RPMI7951 (cell line): ENCODE results near the gene FUBP1. TPM values are rescaled to one million over a fixed set of nuclear protein-coding genes. Genes with fewer than 3 reads are reported as not detected.
"Not testable (repeated sequence)": the region's sequence is repeated elsewhere in the genome, so short reads cannot be mapped to it uniquely, and the experiment has no call there.

ENCODE experiments used
- DNase-seq: peaks from one replicate; pipeline ENCODE4 v3.0.0-alpha.2; 2012; ENCODE audit warnings: low read depth
- total RNA-seq: library from RNA; depleted of rRNA; stranded (reverse); fragments of >200 nt; shearing (Covaris generic); gene quantifications from 2 replicates; pipeline ENCODE4 v1.2.3, GENCODE V29; 2014

The FUBP1 gene
- total RNA-seq, 1 experiment from 2014 or later, result 80.1 TPM

DNA sequence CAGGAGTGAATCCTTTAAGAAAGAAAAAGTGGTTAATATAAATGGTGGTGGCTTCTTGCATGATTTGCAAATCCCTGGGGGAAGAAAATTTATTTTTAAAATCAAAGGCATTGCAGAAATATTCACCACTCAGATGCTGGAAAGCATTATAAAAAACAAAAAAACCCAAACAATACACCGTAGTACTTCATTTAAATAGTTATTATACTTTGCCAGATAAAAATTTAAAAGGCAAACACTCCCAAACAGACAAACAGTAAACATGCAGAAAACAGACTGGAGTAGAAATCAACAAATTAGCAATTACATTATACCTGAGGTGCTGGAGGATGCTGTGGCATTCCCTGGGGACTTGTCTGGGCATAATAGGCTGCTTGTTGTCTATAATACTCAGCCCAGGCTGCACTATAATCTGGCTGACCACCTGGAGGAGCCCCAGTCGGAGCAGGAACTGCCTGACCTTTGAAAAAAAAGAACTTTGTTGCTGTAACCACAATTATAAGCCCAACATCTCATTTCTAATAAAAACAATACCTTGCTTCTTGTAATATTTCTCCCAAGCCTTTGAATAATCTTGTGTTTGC, 29.9 kb downstream of the FUBP1 start:
- DNase-seq, result peak; percentile 26

DNA sequence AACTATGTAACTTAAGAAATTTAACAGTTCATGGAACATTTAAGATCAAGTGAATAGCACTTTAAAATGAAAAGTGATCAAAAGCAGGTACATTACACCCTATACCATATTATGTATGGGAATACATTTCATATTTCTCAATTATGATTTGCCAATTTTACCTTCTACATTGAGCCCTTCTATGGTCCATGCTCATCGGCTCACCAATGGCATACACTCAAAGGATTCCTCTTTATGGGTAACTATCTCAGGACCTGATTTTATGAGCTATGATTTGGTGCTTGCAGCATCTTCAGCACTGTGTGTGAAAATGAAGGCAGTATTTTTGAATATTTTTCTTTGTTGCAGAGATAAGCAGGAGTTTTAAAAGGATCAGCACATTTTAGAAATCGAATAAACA, 33.5 kb downstream of the FUBP1 start:
- no peak for DNase-seq

DNA sequence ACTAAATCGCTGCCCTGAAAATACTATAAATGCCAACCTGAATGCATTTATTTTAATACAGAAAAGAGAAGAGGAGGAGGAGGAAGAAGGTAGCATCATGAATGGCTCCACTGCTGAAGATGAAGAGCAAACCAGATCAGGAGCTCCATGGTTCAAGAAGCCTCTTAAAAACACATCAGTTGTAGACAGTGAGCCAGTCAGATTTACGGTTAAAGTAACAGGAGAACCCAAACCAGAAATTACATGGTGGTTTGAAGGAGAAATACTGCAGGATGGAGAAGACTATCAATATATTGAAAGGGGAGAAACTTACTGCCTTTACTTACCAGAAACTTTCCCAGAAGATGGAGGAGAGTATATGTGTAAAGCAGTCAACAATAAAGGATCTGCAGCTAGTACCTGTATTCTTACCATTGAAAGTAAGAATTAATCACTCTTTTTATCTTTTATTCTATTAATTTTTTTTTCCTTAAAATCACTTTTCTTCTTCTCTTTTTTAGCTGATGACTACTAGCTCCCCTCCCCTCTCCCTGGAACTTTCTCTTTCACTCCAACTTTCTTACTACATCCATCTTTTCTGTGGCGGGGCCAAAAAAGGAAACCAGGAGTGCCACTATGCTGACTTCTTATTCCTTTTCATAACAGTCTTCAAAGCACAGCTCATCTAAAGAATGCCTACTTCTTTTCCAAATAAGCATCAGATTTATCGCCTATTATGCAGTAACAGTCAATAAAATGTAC, 36.3 kb downstream of the FUBP1 start:
- no peak for DNase-seq

DNA sequence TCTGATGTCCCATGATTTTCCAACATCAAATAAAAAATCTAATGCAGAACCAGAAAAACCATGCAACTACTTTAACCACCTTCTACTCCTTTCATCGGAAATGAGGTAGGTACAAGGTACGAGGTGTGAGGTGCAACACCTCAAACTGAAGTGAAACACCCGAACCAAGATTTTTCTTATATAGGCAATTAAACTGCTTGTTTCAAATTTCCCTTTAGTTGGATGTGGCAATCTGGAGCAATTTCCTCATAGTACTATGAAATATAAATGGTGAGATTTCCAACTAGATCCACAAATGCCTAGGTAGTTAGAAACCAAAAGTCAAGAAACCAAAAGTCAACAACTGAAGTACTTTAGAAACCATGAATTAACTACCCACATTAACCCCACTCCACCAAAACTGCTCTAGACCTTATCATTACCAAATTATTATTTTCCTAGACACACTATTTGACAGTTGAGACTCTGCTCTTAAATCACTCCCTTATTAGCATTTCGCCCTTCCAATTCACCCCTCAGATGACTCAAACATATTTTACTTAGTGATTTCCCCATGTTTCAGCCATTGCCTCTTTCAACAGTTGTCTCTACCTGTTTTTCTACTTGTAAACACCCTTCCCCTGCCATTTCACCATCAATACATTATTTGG, 37.8 kb downstream of the FUBP1 start:
- DNase-seq, result no peak

DNA sequence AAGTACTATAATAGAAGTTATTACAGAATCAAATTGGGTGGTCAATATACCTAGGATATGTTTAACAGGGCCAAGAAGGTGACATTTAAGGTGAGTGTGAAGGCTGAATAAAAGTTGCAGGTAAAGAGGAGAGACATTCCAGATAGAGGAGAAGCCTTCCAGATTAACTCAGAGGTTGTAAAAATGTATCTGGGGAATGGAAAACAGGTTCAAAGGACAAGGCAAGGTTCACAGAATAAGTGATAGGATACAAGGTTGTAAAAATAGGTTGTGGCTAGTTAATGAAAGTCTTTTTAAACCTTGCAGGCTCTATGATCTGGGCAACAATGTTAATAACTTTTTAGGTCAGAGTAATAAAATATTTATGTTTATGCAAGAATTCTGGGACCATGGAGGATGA, 40.2 kb downstream of the FUBP1 start:
- no peak for DNase-seq

DNA sequence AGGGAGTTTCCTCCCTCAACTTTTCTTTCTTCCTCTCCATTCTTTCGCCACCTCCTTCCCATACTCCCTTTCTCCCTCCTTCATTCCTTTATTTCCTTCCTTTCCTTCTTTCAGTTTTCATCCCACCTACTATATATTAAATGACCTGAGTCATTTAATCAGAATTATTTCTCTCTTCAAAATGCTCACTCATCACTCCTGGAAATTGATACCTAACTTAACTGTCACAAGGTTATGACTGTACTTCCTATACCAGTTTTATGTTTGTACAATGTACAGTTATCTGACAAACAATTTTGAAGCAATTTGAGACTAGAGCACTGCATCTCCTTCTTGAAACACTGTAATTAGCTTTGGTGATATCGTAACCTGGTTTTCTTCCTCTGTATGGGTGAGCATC, 49.1 kb downstream of the FUBP1 start:
- DNase-seq, result no peak

DNA sequence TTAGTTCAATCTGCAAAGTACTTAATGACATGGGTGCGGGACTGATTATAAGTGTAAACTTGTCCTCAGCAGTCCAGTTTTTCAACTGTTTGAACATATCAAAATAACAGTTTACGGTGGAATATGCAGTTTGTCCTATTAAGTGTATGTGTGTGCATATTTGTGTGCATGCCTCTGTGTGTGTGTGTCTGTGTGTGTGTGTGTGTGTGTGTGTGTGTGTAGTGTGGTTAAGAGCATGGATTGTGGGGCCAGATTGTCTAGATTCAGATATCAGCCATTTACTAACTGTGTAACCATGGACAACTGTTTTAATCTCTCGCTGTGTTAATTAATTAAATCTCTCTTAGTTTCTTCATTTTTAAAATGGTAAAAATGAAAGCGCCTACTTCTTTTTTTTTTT, 51.5 kb downstream of the FUBP1 start:
- no peak for DNase-seq

DNA sequence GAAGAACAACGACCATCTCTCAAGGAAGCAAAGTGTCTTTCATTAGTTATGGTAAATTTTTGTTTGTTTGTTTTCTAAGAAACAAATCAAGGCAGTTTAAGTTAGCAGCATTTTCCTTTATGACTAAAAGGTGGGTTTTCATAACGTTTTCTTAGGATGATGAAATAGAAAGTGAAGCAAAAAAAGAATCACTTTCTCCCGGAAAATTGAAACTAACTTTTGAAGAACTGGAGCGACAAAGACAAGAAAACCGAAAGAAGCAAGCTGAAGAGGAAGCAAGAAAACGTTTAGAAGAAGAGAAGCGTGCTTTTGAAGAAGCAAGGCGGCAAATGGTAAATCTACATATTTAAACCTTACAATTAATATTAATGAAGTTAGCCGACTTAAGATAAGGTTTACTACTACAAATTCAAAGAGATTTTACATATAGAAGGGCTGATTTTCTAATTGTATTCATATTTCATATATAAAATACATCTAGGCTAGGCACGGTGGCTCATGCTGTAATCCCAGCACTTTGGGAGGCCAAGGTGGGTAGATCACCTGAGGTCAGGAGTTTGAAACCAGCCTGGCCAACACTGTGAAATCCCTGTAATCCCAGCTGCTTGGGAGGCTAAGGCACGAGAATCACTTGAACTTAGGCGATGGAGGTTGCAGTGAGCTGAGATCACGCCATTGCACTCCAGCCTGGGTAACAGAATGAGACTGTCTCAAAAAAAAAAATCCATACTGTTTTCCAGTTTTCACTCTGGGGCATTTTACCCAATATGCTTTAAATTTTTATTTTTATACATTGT, 52.1 kb downstream of the FUBP1 start:
- DNase-seq, result peak; percentile 13

DNA sequence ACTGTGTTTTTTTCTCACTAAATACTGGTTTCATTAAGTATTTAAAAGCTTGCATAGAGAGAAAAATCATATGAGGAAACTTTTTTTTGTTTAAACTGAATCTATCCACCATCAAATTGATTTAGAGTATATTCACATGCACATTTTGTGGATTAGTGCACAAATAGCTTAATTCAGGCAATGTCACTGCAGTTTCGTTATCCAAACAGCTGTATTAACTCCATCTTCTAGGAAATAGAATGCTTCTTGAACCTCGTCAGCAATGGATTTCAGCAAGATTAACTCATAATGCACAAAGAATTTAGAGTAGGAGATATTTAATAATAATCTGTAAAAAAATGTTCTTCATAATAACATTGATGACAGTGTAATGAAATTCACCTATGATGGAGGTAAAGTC, 52.9 kb downstream of the FUBP1 start:
- no peak for DNase-seq

DNA sequence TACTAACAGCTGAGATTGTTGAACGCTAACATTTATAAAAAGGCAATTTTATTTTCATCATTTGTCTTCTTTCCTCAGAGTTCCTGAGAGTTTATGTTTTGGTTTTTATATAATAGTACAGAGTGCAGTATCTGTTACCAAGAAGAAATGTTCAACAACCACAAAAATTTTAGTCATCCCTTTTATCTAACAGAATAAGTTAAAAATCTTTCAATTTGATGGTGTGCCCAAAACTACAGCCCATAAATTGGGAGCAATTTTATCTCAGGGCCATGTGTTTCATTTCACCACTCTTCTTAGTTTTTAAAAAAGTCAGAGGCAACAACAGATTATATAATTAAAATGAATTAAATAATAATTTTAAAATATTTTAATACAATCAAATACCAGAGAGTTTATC, 53.4 kb downstream of the FUBP1 start:
- no peak for DNase-seq

DNA sequence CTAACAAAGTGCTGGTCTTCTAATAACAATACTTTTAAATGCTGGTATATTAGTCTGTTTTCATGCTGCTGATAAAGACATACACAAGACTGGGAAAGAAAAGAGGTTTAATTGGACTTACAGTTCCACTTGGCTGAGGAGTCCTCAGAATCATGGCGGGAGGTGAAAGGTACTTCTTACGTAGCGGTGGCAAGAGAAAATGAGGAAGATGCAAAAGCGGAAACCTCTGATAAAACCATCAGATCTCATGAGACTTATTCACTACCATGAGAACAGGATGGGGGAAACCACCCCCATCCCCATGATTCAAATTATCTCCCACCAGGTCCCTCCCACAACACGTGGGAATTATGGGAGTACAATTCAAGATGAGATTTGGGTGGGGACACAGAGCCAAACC, 60.0 kb downstream of the FUBP1 start:
- not testable (repeated sequence) for DNase-seq

DNA sequence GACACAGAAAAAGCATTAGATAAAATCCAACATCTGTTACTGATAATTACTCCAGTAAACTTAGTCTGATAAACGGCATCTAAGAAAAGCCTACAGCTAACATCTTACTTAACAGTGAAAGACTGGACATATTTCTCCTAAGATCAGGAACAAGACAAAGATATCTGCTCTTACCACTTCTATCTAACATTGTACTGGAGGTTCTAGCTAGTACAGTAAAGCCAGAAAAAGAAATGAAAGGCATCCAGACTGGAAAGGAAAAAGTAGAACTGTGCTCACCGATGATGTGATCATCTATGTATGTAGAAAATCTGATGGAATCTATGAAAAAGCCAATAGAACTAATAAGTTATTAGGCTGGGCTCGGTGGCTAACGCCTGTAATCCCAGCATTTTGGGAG, 68.8 kb downstream of the FUBP1 start:
- DNase-seq, result no peak

DNA sequence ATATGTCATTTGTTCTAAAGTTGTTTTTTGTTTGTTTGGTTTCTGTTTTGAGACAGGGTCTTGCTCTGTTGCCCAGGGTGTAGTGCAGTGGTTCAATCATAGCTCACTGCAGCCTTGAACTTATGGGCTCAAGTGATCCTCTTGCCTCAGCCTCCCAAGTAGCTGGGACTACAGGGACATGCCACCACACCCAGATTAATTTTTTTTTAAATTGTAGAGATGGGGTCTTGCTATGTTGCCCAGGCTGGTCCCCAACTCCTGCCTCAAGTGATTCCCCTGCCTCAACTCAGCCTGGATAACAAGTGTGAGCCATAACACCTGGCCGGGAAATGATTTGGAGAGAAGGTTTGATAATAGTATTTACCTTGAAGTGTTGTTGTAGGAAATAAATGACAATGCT, 72.2 kb downstream of the FUBP1 start:
- no peak for DNase-seq

DNA sequence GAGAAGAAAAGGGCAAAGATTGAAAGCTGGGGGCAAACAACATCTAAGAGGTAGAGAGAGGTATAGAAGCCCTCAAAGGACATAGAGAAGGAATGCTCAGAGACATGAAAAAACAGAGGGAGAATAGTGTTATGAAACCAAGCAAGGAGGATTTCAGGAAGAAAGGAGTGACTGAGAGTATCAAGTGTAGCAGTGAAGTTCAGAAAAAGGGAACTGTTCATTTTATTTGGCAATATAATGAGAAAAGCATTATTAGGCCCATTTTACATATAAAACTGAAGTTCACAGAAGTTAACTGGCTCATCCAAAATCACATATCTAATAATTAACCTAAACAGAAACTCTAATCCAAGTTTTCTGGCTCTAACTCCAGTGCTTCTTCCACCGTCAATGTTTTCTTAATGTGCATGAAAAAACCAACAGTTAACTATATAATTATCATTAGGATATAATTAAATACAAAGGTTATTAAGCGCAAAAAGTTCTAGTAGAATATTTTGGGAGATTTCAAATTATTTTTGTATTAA, 72.8 kb downstream of the FUBP1 start:
- DNase-seq, result no peak

DNA sequence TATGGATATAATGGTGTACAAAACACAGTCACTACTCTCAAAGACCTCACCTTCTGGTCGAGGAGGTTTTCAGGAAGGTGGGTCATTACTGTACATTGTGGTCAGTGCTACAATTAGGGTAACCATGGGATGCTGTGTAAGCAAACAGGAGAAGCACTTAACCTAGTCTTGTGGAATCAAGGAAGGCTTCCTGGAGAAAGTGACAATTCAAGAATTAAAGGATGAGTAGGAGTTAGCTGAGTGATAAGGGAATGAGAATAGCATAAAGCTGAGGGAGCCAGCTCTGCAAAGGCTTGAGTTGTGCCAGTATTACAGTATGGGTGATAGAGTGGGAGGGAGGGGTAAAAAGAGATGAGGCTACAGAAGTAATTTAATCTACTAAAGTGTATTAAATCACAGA, 73.3 kb downstream of the FUBP1 start:
- no peak for DNase-seq

DNA sequence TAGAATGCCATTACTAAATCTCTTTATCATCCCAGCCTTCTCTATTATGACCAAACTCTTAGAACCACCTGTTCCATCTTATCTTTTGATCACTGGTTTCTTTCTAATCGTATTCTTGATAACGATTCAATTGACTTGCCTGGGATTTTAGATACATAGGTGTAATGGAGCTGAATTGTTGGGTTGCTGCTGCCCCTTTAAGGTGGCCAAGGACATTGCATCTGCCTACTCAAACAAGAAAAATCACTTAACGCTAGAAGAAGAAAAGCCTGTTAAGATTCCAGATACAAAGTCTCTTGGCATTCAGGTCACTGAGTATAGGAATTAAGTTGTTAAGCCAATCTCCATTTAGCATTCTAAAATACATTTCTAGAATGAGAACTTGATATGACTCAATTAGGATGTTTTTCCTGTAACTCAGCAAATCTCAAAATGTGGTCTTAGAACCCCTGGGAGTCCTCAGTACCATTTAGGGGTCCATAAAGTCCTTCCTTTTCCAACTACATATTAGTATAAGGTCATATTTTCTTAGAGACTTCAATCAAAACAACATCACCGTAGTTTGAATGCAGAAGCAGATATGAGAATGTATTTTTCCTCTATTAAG, 78.1 kb downstream of the FUBP1 start:
- peak; percentile 57 for DNase-seq

DNA sequence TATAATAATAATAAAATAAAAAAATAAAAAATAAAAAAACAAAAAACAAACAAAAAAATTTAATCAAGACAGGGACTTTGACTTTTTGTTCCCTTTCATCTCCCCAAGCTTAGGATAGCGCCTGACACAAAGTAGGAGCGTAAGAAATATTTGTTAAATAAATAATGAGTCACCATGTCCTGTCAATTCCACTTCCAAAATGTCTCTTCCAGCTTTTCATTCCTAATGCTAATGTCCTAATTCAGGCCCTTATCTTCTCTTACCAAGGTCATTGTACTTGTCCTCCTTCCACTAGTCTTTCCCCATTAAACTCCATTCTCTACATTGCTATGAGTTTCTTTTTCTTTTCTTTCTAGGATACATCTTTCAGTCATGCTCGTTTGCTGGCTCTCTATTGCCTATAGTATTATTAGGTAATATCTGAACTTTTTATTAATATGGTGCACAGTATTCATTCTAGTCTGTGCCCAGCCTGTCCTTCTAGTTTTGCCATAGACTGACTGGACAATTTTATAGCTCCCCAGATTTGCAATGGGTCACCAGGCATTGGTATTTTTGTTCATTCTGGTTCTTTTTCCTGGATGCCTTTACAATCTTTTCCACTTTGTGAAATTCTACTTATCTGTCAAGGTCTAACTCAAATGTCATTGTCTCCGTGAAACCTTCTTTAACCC, 79.1 kb downstream of the FUBP1 start:
- peak; percentile 5 for DNase-seq
